Liver (tissue), 9 donors: ENCODE measurements around the gene PYY. TPM values are rescaled to one million over a fixed set of nuclear protein-coding genes. Genes with fewer than 3 reads are reported as not detected.

Experiments used
- DNase-seq: peaks from one replicate; pipeline ENCODE4 v3.0.0-alpha.2; 2017; ENCODE audit warnings: low spot score
- H3K27ac ChIP-seq, 2 donors: one replicate each; pipeline ENCODE4 v1.7.0; 2013; ENCODE audit warnings: inconsistent platforms in 2 of 2, low read length in 2 of 2, control low read depth in 1 of 2, low read depth in 1 of 2, mild to moderate bottlenecking in 1 of 2
- H3K27me3 ChIP-seq, 4 donors: one replicate each; pipeline versions ENCODE4 v1.6.1 to v1.7.0; 2013; ENCODE audit warnings: low read length in 3 of 4, inconsistent platforms in 1 of 4, mild to moderate bottlenecking in 1 of 4, moderate library complexity in 1 of 4; ENCODE audit not compliant: control insufficient read depth in 4 of 4, insufficient read depth in 4 of 4
- H3K36me3 ChIP-seq, 4 donors: one replicate each; pipeline versions ENCODE4 v1.6.1 to v1.7.0; 2013; ENCODE audit warnings: low read length in 3 of 4, mild to moderate bottlenecking in 3 of 4, low read depth in 1 of 4, moderate library complexity in 1 of 4; ENCODE audit not compliant: control insufficient read depth in 4 of 4, insufficient read depth in 3 of 4
- H3K4me1 ChIP-seq, 4 donors: one replicate each; pipeline versions ENCODE4 v1.6.1 to v1.7.0; 2013; ENCODE audit warnings: low read length in 3 of 4, mild to moderate bottlenecking in 3 of 4, moderate library complexity in 1 of 4; ENCODE audit not compliant: control insufficient read depth in 4 of 4, insufficient read depth in 4 of 4
- H3K4me3 ChIP-seq, 3 donors: one replicate each; pipeline versions ENCODE4 v1.6.1 to v1.7.0; 2013; ENCODE audit warnings: low read length in 3 of 3, control low read depth in 1 of 3, low read depth in 1 of 3, mild to moderate bottlenecking in 1 of 3
- H3K9ac ChIP-seq, 2 donors: one replicate each; pipeline ENCODE4 v1.7.0; 2013; ENCODE audit warnings: low read length in 2 of 2, mild to moderate bottlenecking in 2 of 2, moderate library complexity in 2 of 2, control low read depth in 1 of 2, low read depth in 1 of 2
- H3K9me3 ChIP-seq, 4 donors: one replicate each; pipeline versions ENCODE4 v1.6.1 to v1.7.0; 2013; ENCODE audit warnings: low read length in 3 of 4; ENCODE audit not compliant: control insufficient read depth in 4 of 4
- CTCF ChIP-seq: fragments of 150-350 bp; IDR thresholded peaks from 2 replicates; pipeline ENCODE4 v1.5.1; 2017; ENCODE audit warnings: improper control_type of control experiment, low read depth, low read length; ENCODE audit not compliant: missing input control
- EGR1 ChIP-seq, 2 donors: IDR thresholded peaks; 2 replicates each; pipeline ENCODE4 v1.6.1; 2016 to 2018; ENCODE audit warnings: antibody characterized with exemption in 2 of 2, low read depth in 2 of 2
- FOXA1 ChIP-seq: IDR thresholded peaks from 2 replicates; pipeline ENCODE4 v1.6.1; 2016; ENCODE audit warnings: antibody characterized with exemption
- FOXA2 ChIP-seq: IDR thresholded peaks from 2 replicates; pipeline ENCODE4 v1.6.1; 2016; ENCODE audit warnings: antibody characterized with exemption
- GABPA ChIP-seq, 2 donors: IDR thresholded peaks in 1 of 2; conservative IDR thresholded peaks in 1 of 2; 2 replicates each; pipeline ENCODE4 v1.6.1; 2016; ENCODE audit warnings: antibody characterized with exemption in 2 of 2, mild to moderate bottlenecking in 1 of 2, moderate library complexity in 1 of 2
- HNF4A ChIP-seq, 2 donors: conservative IDR thresholded peaks; 2 replicates each; pipeline ENCODE4 v1.6.1; 2016; ENCODE audit warnings: antibody characterized with exemption in 2 of 2, mild to moderate bottlenecking in 2 of 2
- HNF4G ChIP-seq: IDR thresholded peaks from 2 replicates; pipeline ENCODE4 v1.6.1; 2016; ENCODE audit warnings: antibody characterized with exemption
- JUND ChIP-seq, 2 donors: IDR thresholded peaks; 2 replicates each; pipeline ENCODE4 v1.6.1; 2016; ENCODE audit warnings: antibody characterized with exemption in 2 of 2
- MAX ChIP-seq: IDR thresholded peaks from 2 replicates; pipeline ENCODE4 v1.6.1; 2016; ENCODE audit warnings: antibody characterized with exemption
- NR2F2 ChIP-seq: IDR thresholded peaks from 2 replicates; pipeline ENCODE4 v1.6.1; 2016; ENCODE audit warnings: antibody characterized with exemption
- RAD21 ChIP-seq, 2 donors: IDR thresholded peaks; 2 replicates each; pipeline ENCODE4 v1.6.1; 2016; ENCODE audit warnings: antibody characterized with exemption in 2 of 2, mild to moderate bottlenecking in 2 of 2
- RXRA ChIP-seq, 2 donors: IDR thresholded peaks; 2 replicates each; pipeline ENCODE4 v1.6.1; 2017 to 2018; ENCODE audit warnings: antibody characterized with exemption in 2 of 2, mild to moderate bottlenecking in 1 of 2
- SP1 ChIP-seq: IDR thresholded peaks from 2 replicates; pipeline ENCODE4 v1.6.1; 2018; ENCODE audit warnings: antibody characterized with exemption, mild to moderate bottlenecking
- TAF1 ChIP-seq: conservative IDR thresholded peaks from 2 replicates; pipeline ENCODE4 v1.6.1; 2016; ENCODE audit warnings: antibody characterized with exemption, mild to moderate bottlenecking
- YY1 ChIP-seq: IDR thresholded peaks from 2 replicates; pipeline ENCODE4 v1.6.1; 2016; ENCODE audit warnings: antibody characterized with exemption, mild to moderate bottlenecking
- ZBTB33 ChIP-seq: IDR thresholded peaks from 2 replicates; pipeline ENCODE4 v1.6.1; 2016; ENCODE audit warnings: antibody characterized with exemption
- WGBS: extraction: QIAGEN DNeasy Blood & Tissue Kit; methylation state at CpG from one replicate; pipeline ENCODE4 v1.1.7; 2013; 5-methylcytosine and 5-hydroxymethylcytosine counted together
- polyA plus RNA-seq, 2 donors: library from polyadenylated mRNA; stranded (reverse) in 1 of 2; unstranded in 1 of 2; fragments of 200-250 nt in 1 of 2; fragments of >200 nt in 1 of 2; fragmentation: Nextera tagmentation in 1 of 2; extraction: Ambion mirVana in 1 of 2; gene quantifications; one replicate each; pipeline versions ENCODE4 v1.2.1 to v1.2.3, GENCODE V29; 2013 to 2015
- total RNA-seq, 2 donors: library from RNA; depleted of rRNA; stranded (reverse); fragments of >200 nt; gene quantifications; one replicate each; pipeline ENCODE4 v1.2.3, GENCODE V29; 2014
- TF ChIP-seq, protein P1 (sequence below): IDR thresholded peaks from 2 replicates; pipeline ENCODE4 v1.6.1; 2016; ENCODE audit warnings: antibody characterized with exemption
- TF ChIP-seq, protein P2 (sequence below): IDR thresholded peaks from 2 replicates; pipeline ENCODE4 v1.6.1; 2016; ENCODE audit warnings: antibody characterized with exemption, mild to moderate bottlenecking
- donor health status: healthy.
- donor health status: healthy.
- donor health status: healthy.
- donor health status: healthy.
- donor health status: healthy.

Gene PYY
- total and polyA plus RNA-seq, 4 donors = 0.05 TPM; not detected in 3

DNA sequence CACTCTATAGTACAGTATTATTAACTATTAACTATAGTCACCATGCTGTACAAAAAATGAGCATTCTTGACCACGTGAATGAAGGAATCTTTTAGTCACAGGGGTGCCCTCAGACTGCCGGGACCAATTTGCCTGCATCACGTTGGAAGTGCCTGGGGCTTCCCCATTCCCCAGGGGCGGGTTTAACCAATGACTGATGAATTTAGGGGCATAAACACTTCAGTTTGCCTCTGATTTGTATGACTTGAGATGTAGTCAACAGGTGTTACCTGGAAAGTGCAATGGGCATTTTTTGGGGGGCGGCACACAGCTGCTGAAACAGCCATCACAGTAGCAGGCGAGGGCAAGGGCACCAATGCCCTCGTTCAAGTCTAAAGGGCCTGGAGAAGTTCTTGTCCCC is 8.7 kb upstream of the PYY start:
- TF ChIP-seq YY1 (no peak), TAF1 (no peak), HNF4G (no peak), MAX (no peak), CTCF (no peak), RAD21 (IDR thresholded peaks at IDR 0.05) (no peak), SP1 (no peak), JUND (IDR thresholded peaks at IDR 0.05) (no peak), HNF4A (conservative IDR thresholded peaks at IDR 0.05) (no peak), ZBTB33 (no peak), FOXA2 (no peak), FOXA1 (no peak), RXRA (IDR thresholded peaks at IDR 0.05) (no peak), EGR1 (IDR thresholded peaks at IDR 0.05; ENCODE audit: low read depth in 2 of 2) (no peak)
- TF ChIP-seq, protein P1, sequence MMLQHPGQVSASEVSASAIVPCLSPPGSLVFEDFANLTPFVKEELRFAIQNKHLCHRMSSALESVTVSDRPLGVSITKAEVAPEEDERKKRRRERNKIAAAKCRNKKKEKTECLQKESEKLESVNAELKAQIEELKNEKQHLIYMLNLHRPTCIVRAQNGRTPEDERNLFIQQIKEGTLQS = no peak
- TF ChIP-seq, protein P2, sequence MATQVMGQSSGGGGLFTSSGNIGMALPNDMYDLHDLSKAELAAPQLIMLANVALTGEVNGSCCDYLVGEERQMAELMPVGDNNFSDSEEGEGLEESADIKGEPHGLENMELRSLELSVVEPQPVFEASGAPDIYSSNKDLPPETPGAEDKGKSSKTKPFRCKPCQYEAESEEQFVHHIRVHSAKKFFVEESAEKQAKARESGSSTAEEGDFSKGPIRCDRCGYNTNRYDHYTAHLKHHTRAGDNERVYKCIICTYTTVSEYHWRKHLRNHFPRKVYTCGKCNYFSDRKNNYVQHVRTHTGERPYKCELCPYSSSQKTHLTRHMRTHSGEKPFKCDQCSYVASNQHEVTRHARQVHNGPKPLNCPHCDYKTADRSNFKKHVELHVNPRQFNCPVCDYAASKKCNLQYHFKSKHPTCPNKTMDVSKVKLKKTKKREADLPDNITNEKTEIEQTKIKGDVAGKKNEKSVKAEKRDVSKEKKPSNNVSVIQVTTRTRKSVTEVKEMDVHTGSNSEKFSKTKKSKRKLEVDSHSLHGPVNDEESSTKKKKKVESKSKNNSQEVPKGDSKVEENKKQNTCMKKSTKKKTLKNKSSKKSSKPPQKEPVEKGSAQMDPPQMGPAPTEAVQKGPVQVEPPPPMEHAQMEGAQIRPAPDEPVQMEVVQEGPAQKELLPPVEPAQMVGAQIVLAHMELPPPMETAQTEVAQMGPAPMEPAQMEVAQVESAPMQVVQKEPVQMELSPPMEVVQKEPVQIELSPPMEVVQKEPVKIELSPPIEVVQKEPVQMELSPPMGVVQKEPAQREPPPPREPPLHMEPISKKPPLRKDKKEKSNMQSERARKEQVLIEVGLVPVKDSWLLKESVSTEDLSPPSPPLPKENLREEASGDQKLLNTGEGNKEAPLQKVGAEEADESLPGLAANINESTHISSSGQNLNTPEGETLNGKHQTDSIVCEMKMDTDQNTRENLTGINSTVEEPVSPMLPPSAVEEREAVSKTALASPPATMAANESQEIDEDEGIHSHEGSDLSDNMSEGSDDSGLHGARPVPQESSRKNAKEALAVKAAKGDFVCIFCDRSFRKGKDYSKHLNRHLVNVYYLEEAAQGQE = no peak
- no peak for DNase-seq
- H3K36me3 ChIP-seq = no peaks in the 10 kb centered on the region
- whole genome bisulfite sequencing = 78% methylated on average over 7 of the region's 7 CpGs
- H3K27ac ChIP-seq = no peak overlapping the region
- no peak overlapping the region for H3K9ac ChIP-seq
- H3K9me3 ChIP-seq = no peaks in the 10 kb centered on the region
- H3K4me3 ChIP-seq = no peak overlapping the region
- H3K27me3 ChIP-seq = no peaks in the 10 kb centered on the region
- peaks cover 0 to 6% (median 0%) of the 10 kb centered on the region in 4 donors for H3K4me1 ChIP-seq

GRCh38 chr17:43961954-43962353 is 8.2 kb upstream of the PYY start:
- H3K27me3 ChIP-seq = no peaks in the 10 kb centered on the region
- no peak for DNase-seq
- H3K4me1 ChIP-seq = peaks cover 0 to 6% (median 0%) of the 10 kb centered on the region in 4 donors
- no peaks in the 10 kb centered on the region for H3K36me3 ChIP-seq
- H3K27ac ChIP-seq = no peak overlapping the region
- no peak overlapping the region for H3K9ac ChIP-seq
- no peak overlapping the region for H3K4me3 ChIP-seq
- 86% methylated on average over 2 of the region's 2 CpGs for WGBS
- no peaks in the 10 kb centered on the region for H3K9me3 ChIP-seq
- TF ChIP-seq MAX = no peak
- no peak for TF ChIP-seq SP1
- no peak for TF ChIP-seq GABPA (IDR thresholded peaks at IDR 0.05 in 1 of 2, conservative IDR thresholded peaks at IDR 0.05 in 1 of 2)
- no peak for TF ChIP-seq CTCF
- TF ChIP-seq TAF1 = no peak
- no peak for TF ChIP-seq RAD21 (IDR thresholded peaks at IDR 0.05)
- no peak for TF ChIP-seq JUND (IDR thresholded peaks at IDR 0.05)
- no peak for TF ChIP-seq ZBTB33
- TF ChIP-seq, protein P1 = no peak
- no peak for TF ChIP-seq FOXA2
- no peak for TF ChIP-seq HNF4A (conservative IDR thresholded peaks at IDR 0.05)
- TF ChIP-seq NR2F2 = no peak
- TF ChIP-seq RXRA (IDR thresholded peaks at IDR 0.05) = no peak
- TF ChIP-seq HNF4G = no peak
